Right forelimb (tissue), 1 donor: Measurements from ENCODE around the gene SERBP1.
"Not testable (repeated sequence)": the region's sequence is repeated elsewhere in the genome, so short reads cannot be mapped to it uniquely, and the experiment has no call there.

Source experiments
- DNase-seq: peaks from one replicate; pipeline ENCODE4 v3.0.0-alpha.2; 2018

The SERBP1 gene

DNA sequence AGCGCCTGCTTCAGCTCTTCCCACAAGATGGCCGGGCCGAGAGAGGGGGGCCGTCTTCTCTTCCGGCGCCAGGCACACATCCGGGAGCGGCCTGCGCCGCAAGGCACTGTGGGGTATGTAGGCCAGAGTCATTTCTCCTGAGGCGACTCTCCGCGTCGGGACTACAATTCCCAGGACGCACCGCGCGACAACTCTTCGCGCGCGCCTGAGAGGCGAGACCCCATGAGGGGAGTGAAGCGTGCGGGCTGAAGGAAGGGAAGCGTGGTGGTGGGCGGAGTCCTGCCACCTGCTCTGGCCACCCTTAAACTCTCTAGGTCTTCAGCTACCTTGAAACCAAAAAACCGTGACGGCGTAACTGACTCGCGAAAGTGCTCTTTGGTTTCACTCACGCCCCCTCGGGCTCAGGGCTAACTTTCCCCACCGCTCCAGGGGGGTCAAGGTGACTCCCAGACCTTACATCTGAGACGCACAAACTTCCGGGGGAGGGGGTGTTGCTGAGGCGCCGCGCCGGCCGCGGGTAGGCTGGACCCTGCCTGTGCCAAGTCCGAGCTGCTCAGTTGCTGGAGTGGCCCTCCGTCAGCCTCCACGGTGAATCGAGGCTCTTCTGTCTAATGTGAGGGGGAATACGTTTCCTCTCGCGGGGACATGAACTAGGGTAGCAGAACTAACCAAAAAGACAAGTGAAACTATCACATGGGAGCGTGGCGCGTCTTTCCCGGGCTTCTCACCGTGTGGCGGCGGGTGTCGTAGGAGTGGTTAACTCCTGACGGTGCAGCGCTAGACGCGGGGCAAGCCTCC, at the start of gene SERBP1:
TSS of gene SERBP1 (minus strand) at position 45 of the 798 bp plus-strand sequence. CDS start 102 bp downstream, outside the sequence.
- DNase-seq = peak; percentile 96

DNA sequence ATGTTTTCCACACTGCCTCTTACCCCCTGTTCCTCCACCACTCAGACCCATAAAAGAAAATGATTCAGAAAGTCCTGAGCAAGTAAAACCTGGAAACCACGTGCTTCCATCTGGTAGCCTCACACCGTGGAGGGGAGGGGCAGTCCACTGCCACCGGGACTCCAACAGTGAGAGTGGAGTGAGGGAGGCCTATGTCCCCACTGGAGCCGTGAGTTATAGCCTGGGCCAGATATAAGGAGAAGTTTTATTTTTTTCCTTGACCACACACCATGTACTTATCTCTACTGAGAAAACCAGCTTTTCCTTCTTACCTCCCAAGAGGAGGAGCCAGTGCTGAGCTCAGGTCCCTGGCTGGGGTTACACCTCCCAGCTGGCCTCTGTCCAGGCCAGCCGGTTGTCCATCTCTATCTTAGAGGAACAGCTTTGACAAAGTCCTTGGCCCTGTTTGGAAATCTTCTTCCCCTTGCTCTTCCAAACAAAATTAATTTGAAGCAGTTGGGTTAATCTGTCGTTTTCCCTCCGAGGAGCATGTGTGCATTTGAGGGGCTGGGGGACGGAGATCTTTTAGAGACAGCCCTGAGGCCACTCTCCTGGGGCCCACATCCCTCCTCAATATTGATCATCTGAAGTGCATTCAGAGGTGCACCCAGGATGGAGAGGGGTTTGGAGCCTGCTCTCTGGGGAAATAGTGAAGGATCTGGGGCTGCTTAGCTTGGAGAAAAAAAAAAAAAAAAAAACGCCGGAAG, 49.1 kb upstream of the SERBP1 start:
- peak; percentile 57 for DNase-seq

DNA sequence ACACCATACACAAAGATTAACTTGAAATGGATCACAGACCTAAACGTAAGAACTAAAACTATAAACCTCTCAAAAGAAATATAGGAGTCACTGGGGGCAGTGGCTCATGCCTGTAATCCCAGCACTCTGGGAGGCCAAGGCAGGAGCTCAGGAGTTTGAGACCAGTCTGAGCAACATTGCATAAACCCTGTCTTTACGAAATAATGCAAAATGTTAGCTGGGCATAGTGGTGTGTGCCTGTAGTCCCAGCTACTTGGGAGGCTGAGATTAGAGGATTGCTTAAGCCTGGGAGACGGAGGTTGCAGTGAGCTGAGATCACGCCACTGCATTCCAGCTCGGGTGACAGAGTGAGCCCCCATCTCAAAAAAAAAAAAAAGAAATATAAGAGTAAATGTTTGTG, 46.7 kb upstream of the SERBP1 start:
- DNase-seq = no peak

DNA sequence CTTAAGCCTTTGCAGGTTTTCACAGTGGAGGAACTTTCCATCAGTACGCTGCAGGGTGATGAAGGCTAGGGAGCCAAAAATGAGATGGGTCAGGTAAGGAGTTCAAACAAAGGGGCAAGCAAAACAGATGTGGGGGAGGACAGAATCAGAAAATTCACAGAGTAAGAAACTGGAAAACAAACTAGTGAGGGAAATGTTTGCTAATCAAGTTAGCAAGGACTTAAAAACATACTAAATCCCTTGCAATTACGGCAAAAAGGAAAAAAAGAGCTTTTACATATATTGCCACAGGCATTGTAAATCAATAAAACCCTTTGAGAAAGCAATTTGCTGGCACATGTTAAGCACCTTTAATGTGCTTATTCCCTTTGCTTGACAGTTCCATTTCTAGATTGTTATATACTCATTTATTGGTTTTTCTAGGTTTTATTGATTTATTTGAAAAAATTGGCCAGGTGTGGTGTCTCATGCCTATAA, 45.8 kb upstream of the SERBP1 start:
- DNase-seq = no peak

DNA sequence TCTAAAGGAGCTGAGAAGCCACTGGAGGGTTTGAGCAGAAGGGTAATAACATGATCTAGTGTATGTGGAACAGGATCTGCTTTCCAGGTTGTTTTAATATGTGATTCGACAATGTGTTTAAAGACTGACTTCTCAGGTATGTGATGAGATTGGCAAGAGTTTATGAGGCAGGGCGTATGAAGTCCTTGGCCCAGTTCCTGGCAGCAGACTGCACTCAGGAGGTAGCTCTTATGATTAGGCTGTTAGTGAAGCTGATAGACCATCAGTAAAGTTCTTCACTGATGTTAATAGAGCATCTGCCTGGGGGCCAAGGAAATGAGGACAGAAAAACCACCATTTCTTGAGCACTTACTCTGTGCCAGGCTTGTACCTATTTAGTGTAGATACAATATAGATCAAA, 41.9 kb upstream of the SERBP1 start:
- DNase-seq = no peak

DNA sequence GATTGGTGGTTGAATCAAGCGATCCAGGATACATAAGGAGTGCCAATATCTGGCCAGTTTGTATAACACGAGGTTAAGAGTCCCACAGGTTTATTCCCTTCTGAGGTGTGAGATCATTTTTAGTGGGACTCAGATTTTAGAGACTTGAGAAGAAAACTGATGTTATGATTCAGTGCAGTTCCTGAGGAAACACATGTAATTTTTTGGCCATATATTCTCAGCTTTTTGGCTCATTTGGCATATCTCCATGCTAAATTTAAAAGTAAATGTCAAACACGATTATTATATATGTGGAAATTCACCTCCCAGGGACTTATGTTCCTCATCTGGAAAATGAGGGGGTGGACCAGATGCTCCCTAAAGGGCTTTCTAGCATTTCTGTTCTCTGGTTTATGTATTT, 39.2 kb upstream of the SERBP1 start:
- no peak for DNase-seq

DNA sequence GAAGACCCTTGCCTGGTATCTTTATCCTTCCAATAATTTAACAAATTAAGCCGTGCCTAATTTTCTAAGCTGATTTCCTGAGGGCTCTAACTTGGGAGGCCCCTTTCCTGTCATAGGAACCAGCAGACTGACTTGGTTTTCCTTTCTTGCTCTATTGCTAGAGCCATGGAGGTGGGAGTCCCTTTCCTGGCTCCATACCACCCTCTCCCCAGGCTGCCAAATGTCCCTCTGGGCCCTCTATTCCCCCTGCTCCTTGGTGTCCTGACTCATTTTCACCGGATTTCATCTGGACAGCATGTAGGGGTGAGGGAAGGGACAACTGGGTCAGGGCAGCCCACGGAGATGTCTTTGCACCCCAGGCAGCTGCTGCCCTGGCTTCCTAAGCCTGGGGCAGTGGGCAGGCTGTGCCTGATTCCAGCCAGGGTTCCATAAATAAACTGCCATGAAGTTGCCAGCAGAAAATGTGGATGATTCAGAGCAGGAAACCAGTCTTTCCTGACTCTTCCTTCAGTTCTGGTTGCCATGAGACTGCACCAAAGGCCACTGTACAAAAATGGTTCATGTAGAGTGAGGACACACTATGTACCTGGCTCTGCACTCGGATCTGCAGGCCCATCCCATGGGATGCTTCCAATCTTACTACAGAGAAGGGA, 38.0 kb upstream of the SERBP1 start:
- no peak for DNase-seq

DNA sequence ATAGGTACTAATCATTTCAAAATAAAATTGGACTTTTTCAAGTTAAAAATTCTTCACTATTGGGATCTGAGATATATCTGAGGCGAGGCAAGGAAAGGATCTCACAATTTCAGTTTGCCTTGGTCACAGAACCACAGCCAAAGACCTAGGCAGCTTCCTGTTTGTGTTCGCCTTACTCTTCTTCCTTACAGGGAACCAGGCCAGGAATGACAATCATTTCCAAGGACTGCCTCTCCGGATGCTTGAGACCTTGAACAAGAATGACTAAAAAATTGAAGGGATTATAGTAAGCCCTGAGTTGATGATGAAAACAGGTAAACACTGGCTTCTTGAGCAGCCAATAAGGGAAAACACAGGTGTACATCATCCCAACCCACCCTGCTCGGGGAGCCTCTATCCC, 35.2 kb upstream of the SERBP1 start:
- no peak for DNase-seq

DNA sequence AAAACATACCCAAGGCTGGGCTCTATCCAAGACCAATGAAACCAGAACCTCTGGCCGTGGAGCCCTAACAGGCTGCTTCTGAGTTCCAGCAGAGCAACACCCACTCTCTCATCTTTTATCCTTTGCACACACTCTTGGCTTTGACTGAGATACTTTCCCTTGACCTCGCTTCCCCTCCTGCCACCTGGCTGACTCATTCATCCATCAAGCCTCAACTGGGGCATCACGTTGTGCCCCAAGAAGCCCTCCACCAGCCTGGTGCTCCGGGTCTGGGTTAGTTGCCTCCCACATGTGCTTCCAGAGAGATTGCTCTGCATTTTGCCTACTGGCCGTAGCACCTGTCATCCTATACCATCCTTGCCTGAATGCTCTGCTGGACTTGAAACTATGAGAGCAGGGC, 34.5 kb upstream of the SERBP1 start:
- DNase-seq = no peak

DNA sequence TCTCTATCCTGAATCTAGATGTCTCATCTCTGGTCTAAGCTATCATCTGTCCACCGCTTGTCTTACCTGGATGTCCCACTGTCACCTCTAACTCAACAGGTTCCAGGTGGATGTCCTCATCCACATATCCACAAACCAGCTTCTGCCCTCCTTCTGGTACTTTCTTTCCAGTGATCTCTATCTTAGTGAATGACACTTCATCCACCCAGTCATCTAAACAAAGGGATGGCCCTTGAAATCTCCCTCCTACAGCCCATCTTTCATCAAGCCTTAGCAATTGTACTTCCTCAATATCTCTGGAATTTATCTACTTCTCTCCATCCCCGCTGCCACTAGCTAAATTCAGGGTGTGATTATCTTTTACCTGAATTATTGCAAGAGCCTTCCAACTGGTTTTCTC, 33.9 kb upstream of the SERBP1 start:
- DNase-seq = no peak

DNA sequence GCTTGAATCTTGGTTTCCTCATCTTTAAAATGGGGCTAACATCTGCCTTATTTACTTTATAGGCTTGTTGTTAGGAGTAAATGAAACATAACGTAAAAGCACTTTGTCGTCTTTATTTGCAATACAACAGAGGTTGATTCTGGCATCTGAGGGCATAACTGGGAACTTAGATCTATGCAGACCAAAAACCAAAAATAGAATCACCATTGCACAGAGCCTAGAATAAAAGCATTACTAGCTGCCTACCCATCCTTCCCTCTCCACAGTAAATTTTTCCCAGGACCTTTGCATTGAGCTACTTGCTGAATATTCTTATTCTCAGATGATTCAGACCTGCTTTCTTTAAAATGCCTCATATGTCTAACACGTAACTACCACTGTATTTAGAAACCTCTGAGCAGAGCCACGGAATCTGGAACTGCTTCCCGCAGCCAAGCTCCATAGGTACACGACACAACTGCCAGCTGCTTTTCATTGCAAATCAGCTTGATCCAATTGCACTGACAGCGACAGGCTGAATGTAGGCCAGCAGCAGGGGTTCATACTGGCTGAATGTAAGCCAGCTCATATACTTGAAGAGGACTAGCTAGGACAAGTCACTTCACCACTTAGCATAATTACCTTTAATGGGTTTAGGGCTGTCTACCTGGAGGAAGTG, 33.2 kb upstream of the SERBP1 start:
- no peak for DNase-seq

DNA sequence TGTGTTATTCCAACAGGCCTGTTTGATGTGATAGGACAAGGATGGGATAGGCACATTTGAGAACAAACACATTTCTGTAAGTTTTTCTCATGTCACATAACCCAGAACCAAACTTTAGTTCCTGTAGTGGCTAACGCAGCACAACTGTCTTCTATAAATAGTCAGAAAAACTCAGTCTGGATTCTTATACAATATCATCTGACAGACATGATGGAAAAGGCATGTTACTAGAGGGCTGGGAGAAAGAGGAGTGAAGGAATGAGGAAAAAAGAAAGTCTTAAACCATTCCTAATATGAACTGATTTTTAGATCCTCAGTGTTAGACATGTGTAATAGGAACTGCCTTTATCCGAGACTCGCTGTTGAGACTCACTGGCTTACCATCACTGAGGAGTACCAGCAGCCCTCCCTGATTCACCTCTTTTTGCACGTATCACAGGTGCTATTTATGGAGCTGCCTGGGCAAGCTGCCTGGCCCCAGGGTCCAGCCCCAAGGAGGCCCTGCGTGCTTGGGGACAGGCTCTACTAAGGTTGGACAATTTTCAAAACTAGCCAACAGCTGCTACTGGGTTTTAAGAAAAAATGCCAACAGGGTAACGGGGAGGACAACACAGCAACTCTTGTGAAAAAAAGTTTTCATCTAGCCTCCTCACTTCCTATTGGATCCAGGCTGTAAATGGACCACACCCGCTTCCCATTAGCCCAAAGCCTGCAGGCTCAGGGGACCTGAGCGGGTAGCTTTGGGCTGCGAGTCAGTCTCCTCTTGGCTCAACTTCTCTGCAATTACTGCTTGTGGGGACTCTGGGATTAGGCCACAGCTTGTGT, 30.7 kb upstream of the SERBP1 start:
- peak; percentile 66 for DNase-seq

DNA sequence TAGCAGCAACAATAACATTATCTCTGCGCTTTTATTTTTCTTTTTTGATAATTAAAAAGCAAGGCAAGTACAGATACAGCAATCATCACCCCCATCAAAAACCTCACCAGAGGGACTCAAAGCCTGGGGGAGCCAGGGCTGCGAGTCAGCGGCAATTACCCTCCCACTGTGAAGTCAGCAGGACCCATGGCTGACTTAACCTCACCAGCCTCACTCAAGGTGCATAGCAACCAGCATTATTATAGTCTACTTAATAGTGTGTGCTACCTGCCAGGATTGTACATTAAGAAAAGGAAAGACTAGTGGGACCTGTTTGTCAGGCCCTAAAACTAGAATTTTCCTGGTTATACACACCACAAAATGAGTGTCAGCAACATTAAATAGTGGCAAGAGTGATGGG, 28.9 kb upstream of the SERBP1 start:
- no peak for DNase-seq

DNA sequence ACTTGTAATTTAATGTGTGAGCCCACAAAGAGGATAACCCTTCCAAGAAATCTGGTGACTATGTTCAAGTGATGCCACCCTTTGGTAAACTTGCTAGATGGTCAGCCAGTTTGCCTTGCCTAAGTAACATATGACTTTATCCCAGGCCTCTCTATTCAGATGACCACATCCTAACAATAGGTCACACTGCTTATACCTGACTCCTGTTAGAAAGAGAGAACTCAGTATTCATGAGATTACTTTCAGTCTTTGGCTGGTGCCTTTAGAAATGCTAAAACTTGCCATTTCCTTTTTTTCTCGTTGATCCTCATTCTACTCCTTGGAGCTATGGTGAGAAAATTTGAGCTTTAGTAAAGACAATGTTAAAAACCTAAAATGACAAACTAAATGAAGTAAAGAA, 28.5 kb upstream of the SERBP1 start:
- DNase-seq = no peak

DNA sequence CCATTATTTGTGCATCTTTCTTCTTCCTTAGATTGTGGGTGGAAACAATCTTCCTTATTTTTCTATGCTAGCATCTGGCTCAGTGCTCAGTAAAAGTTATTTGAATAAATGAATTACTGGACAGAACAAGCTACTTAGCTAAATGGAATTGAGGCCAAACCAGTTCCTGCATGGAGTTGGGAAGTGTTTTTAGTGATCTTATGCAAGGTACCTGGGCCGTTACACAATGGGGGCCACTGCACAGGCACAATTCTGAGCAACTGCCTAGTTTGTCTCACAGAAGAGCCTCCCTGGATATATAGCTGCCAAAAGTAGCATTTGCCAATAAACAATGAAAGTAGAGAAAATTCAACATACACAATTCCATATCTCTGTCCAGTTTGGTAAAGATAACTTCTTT, 27.0 kb upstream of the SERBP1 start:
- no peak for DNase-seq

DNA sequence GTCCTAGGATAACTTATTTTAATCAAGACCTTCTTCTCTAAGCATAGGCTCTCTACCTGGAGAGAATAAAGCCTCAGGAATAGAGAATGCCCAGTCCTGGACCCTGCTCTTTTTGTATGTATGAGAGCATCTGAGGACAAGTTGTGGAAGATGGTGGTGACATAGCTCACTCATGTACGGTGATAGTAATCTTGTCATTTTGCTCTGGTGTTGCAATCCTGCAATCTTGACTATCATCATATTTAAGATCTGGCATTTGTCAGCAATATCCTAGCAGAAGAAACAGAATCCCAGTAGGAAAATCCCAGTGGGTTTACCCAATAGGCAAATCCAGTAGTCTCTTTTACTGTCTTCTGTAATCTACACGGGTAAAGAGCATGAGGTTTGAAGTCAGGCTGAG, 21.6 kb upstream of the SERBP1 start:
- no peak for DNase-seq

DNA sequence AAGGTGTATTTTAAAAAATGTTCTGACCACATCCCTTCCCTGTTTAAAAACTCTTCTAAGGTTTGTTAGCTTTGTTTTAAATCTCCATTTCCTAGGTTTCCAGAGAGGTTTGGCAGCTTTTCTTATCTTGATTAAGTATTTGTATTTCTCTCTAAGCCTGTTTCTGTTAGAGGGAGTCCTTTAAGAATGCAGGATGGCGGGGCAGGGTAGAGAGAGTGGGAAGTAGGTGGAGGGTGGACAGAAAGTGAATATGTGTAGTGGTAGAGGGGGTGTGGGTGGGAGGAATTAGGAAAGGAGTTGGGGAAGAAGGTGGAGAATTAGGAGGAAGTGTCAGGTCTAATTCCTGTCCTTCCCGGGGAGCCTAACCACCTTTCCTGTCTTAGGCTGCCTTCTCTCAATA, 21.2 kb upstream of the SERBP1 start:
- DNase-seq = no peak

DNA sequence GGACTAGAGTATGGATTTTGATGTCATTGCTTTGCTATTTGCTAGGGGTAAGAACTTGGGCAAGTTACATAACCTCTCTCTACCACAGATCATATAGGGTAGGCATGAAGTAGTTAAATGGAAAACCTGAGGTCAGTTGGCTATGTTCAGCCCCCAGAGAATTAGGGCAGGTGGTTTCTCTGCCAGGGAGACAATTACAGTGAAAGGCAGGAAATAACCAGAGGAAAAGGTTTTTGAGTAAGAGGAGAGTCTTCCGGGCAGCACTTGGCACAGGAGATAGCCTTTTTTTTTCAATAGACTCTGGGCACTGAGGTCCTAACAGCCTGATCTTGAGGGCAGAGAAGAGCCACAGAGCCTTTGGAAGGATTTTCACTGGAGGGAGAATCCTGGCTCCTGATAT, 16.7 kb upstream of the SERBP1 start:
- DNase-seq = no peak

DNA sequence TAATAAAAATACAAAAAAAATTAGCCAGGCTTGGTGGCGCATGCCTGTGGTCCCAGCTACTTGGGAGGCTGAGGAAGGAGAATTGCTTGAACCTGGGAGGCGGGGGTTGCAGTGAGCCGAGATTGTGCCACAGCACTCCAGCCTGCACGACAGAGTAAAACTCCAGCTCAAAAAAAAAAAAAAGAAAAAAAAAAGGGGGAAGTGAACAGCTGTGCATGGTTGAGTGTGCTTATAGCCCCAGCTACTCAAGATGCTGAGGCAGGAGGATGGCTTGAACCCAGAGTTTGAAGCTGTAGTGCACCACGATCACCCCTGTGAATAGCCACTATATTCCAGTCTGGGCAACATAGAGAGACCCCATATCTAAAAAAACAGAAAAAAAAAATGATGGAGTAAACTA, 15.8 kb upstream of the SERBP1 start:
- not testable (repeated sequence) for DNase-seq

DNA sequence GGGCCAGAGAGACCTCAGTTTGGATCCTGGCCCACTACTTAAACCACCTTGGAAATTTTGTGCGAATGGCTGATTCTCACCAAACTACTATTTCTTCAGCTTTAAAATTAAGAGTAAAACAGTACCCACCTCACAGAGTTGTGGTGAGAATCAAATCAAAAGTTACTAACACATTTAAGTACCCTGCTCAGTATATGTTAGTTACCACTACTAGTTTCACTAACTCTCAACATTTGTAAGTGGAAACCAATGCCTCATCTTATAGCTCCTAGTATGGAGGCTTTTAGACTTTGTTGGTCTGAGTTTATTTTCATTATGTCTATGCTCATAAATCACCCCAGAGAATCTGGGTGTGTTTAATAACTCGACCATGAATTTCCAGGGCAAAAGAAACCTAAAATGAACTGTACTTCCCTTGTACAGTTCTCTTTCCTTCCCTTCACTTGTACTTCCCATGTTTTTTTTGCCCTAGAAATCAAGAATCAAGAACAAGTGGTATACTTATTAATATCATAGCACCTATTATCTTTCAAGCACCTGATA, 11.6 kb upstream of the SERBP1 start:
- no peak for DNase-seq

DNA sequence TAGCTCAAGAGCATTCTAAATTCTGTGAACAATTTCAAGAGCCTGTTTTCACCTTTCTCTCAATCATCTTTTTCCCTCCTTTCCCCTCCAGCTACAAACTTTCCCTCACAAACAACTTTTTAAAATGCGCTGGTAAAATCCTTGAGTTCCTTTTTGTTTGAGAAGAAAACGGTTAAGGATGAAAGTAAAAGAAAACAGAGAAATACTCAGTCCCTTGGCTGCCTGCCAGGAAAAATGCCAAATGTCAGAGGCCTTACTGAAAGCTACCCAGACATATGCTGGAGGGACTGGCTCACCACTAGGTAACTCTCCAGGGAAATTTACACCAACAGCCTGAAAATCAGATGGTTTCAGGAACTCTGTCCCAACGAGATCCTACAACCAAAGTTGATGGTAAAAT, 11.0 kb upstream of the SERBP1 start:
- peak; percentile 63 for DNase-seq

DNA sequence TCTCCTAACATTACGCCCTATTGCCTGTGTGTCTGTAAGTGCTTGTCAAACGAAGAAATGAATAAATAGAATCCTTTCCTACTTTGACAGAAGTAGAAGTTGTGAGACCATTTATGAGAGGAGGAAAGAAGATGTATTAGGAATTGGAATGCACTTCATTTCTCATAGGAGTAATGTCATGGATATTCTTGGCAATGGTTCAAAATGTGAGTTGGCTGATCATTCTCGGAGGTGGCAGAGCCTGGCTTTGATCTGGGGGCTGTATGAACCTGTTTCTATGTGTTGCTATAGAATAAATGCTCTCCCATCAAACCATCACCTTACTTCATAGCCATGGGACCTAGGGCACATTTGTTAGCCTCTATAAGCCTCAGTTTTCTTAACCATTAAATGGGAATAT, 10.1 kb upstream of the SERBP1 start:
- DNase-seq = no peak
